T-helper 9 cell (primary cell): Measurements from ENCODE around the gene CCDC172.
"Not testable (repeated sequence)": the region's sequence is repeated elsewhere in the genome, so short reads cannot be mapped to it uniquely, and the experiment has no call there.

Source experiments
- DNase-seq: peaks from one replicate; pipeline ENCODE4 v3.0.0-alpha.2; 2020

Gene CCDC172

DNA sequence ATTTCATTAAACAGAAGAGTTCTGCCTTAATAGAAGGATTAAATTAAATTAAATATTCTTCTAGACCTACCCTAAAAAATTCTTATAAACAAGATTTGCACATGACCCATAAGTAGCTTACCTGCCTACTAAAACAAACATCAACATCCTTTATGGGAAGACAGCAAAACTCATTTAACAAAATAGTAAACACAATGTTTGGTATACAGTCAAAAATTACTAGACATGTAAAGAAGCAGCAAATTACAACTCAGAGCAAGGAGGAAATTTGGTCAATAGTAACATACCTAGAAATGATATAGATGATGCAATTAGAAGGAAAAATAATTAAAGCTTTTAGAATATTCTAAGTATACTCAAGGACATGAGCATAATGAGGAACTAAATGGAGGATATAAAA lies 27.9 kb downstream of the CCDC172 start:
- DNase-seq: no peak

DNA sequence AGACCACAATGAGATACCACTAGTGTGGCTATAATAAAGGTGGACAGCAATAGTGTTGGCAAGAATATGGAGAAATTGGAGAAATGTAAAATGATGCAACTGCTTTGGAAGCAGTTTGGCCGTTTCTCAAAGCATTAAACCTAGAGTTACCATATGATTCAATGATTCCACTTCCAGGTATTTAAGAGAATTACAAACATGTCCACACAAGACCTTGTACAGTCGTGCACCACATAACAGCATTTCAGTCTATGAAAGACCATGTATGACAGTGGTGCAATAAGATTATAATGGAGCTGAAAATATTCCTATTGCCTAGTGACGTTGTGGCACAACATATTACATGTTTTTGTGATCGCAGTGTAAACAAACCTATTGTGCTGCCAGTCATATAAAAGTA lies 29.6 kb downstream of the CCDC172 start:
- DNase-seq: no peak

DNA sequence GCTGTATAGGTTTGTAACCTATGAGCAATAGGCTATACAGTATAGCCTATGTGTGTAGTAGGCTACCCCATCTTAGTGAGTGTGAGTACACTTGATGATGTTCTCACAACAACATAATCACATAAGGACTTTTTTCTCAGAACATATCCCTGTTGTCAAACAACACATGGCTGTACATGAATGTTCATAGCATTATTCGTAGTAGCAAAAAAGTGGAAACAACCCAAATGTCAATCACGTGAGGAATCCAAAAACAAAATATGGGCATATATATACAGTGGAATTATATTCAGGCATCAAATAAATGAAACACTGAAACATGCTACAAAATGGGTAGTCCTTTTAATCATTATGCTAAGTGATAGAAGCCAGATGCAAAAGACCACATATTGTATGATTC lies 31.1 kb downstream of the CCDC172 start:
- DNase-seq: no peak

DNA sequence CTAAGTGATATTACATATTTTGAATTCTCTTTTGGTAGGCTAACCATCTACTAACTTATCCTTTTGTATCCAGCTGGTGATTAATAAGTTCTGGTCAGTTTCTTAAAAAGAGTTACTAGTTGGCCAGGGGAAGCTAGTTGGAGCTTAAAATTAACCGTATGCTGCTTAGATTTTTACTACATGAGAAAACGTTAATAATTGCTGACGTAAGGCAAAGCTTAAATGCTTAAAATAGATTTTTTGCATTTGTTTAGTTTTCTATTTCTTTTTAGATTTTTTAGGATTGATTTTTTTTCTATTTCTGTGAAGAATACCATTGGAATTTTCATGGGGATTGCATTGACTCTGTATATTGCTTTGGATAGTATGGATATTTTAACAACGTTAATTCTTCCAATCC lies 32.6 kb downstream of the CCDC172 start:
- no peak for DNase-seq

DNA sequence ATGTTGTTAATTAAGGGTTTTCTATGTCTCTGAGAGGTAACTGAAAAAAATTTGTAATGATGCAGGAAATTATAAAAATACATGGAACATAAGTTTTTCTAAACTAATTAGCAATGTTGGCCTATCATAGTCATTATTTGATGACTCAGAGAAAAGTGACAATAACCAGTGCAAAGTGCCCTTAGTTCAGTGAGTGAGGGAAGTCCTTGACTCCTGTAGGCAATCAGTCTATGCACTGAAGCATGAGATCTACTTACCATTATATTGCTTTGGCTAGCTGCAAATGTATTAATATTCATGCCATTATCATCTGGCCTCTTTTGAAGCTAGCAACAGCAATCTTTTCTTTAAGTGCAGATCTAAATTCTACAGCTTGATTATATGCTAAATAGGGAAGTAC lies 40.6 kb downstream of the CCDC172 start:
- no peak for DNase-seq

DNA sequence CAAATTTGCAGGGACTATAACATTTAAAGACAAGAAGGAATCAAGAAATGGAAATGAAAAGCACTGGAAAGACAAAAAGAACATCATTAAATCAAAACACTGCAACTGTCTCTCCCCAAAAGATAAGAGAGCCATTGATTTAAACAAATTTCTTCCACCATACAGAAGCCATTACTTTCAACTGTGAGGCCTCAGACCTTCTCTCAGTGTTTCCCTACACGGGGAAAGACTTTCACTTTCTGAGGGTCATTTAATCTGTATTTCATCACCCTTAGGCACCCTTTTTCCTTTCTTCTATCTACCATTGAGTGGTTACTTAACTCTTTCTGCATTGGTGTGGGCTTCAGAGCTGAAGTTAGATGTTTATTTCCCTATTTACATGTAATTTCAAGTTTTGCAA lies 47.5 kb downstream of the CCDC172 start:
- no peak for DNase-seq

DNA sequence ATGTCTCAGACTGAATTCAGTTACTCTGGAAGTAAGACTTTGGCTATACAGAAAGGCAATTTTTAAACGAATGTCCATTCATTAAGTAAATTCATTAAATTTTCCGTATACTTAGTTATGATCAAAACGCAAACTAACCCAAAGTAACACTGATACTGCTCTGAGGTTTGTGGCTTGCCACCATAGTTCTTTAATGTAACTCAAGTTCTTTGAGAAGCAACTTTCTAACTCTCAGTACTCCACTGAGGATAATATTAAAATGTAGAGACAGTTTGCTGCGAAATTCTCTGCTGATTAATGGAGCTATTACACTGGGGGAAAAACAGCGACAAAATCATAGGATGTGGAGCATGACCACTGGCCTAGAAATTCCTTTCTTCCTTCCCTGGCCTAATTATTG lies 58.0 kb downstream of the CCDC172 start:
- DNase-seq: no peak

DNA sequence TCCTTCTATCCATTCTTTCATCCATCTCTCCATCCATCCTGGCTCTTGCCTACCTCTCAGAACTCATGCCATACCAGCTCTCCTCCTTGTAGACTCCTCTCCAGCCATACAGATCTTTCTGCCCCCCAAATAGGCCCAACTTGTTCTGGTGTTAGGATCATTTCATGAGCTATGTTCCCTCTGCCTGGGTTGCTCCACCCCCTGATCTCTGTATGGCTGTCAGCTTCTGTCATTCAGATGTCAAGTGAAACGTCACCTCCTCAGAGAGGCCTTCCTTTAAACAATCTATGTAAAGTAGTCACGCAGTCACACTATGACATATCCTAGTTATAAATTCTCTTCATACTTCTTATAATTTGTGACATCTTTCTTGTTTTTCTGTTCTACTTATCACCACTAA lies 61.1 kb downstream of the CCDC172 start:
- no peak for DNase-seq

DNA sequence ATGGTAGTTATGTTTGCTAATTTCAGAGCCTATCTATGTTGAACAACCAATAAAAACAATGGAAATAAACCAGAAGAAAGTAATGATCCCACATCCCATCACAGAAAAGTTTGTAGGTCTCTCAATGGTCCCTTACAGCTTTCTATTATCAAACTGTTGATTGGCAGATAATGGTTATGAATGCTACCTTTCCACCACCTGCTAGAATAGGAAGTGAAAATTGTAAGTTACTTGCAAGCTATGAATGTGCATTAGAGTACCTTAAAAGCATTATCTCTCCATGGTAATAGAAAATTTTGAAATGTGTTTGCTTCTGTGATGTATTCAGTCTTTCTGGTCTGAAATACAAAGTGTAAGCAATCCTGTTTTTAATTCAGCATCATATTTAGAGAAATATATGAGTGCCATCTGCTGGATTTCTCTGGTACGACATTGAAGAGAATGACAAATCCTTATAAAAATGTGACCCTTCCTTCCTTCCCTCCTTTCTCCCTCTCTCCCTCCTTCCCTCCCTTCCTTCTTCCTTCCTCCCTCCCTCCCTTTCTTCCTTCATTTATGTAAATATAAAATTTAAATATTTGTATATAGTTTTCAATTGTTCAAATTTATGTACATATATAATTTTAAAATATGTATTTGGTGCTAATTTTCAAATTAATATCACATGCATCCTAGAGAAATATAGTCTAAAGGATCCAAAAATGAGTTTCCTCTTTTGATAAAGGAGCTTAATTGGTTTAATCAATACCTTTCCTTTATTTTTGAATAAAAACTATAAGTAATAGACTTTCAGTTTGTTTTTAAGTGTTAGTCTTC lies 62.0 kb downstream of the CCDC172 start:
- no peak for DNase-seq

DNA sequence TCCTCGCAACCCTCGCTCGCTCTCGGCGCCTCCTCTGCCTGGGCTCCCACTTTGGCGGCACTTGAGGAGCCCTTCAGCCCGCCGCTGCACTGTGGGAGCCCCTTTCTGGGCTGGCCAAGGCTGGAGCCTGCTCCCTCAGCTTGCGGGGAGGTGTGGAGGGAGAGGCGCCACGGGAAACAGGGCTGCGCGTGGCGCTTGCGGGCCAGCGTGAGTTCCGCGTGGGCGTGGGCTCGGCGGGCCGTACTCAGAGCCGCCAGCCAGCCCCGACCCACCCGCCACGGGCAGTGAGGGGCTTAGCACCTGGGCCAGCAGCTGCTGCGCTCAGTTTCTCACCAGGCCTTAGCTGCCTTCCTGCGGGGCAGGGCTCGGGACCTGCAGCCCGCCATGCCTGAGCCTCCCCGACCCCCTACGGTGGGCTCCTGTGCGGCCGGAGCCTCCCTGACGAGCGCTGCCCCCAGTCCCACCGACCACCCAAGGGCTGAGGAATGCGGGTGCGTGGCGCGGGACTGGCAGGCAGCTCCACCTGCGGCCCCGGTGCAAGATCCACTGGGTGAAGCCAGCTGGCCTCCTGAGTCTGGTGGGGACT lies 69.1 kb downstream of the CCDC172 start:
- DNase-seq: not testable (repeated sequence)

DNA sequence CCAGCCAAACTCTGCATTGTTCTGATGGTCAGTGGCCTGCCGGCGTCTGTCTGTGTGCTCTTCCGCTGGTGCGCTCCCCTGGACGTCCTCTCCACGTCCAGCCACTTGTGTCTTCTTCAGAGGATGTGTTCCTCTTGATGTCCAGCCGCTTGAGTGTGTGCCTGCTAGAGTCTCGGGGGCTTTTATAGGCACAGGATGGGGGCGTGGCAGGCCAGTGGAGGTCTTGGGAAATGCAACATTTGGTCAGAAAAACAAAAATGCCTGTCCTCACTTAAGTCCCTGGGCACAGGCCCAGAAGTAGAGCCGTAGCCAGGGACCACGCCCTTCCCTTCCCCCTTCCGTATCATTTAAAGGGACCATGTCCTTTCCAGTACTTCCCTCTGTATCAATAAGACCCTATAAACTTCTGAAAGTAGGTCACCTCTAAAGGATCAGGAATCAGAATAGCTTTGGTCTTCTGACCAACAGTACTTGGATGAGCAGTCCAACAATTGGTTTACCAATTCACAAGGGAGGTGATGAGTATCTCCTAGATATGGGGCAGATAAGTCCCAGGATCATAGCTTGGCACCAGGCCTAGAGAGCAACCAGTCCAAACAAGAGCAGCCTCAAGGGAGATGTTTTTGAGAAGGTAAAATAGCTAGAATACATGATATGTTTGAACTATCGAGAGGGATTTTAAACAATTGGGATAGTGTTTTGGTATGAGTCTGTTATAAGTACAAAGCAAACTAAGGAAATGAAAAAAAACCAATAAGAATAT lies 71.2 kb downstream of the CCDC172 start:
- DNase-seq: no peak

DNA sequence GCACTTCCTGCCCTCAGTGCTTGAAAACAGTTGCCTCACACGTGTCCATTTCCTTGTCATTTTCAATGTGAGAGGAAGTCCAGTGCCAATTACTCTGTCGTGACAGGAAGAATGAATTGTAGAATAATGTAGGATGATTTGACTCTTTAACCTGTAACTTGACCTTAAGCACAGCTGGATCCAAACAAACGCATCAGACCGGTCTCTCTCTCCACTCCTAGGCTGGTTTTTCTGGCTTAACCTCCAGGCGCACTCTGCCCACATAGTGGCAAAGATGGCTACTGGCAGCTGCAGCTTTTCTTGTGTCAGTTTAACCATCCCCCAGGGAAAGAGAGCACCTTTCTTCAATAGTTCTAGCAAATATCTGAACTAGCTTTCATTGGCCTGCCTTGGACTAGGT lies 74.0 kb downstream of the CCDC172 start:
- no peak for DNase-seq

DNA sequence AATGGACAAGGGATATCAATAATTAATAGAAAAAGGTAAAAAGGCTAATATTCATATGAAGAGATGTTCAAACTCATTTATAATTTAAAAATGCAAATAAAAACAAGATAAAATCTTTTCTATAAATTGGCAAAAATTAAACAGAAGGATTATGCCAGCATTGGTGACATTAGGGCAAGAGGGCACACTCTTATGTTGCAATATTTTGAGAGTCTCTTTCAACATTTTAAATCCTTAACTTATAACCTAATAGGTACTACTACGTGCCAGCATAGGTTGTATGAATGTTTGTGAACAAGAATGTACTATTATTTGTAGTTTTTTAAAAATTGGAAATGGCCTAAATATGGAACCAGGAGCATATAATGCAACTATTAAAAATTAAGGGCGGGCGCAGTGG lies 78.6 kb downstream of the CCDC172 start:
- DNase-seq: no peak

DNA sequence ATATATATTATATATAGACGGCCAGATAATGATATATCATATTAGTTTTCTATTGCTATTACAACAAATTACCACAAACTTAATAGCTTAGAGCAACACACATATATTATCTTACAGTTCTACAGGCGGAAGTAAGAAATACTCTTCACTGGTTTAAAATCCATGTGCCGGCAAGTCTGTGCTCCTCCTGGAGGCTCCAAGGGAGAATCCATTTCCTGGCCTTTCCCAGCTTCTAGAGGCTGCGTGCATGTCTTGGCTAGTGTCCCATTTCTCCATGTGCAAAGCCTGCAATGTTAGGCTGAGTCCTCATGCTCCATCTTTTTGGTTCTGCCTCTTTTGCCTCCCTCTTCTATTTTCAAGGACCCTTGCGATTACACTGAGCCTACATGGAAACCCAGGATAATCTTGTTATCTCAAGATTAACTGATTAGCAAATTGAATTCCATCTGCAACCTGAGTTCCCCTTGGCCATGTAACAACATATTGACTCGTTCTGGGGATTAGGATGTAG lies 79.5 kb downstream of the CCDC172 start:
- DNase-seq: no peak

DNA sequence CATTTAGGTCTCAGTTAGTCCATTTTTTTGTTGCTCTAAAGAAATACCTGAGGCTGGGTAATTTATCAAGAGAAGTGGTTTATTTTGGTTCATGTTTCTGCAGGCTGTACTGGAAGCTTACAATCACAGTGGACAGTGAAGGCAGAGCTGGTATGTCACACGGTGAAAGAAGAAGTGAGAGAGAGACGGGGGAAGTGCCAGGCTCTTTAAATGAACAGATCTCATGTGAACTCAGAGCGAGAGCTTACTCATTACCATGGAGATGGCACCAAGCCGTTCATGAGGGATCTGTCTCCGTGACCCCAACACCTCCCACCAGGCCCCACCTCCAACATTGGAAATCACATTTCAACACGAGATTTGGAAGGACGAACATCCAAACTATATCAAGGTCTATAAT lies 84.5 kb downstream of the CCDC172 start:
- DNase-seq: no peak

DNA sequence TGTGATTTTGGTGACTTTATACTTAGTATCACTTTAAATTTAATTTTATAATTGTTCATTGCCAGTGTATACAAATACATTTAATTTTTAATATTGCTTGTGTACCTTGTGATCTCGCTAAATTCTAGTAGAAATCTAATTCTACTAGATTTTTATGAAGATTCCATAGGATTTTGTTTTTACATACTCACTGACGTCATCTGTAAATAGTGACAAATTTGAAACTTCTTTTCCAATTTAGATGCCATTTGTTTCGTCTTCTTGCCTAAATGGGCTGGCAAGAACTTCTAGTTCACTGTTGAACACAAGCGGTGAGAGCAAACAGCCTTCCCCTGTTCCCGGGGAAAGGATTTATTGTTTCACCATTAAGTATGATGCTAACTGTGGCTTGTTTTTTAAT lies 86.1 kb downstream of the CCDC172 start:
- DNase-seq: no peak

DNA sequence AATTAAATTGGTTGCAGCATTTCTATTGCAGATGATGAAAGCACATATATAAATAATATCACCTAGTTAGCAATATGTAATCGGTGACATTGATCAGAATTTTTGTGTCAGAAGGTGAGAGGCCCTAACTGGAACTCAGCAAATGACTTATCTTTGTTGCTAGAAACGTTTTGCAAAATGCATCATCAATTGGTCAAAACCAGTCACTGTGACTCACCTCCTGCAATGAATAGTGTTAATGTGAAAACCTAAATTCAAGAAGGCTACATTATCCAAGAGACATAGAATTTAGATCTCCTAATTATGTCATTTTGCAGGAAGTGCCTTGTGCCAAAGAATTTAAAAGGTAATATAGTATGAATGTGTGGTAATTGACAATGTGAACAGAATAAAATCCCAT lies 93.6 kb downstream of the CCDC172 start:
- DNase-seq: no peak

DNA sequence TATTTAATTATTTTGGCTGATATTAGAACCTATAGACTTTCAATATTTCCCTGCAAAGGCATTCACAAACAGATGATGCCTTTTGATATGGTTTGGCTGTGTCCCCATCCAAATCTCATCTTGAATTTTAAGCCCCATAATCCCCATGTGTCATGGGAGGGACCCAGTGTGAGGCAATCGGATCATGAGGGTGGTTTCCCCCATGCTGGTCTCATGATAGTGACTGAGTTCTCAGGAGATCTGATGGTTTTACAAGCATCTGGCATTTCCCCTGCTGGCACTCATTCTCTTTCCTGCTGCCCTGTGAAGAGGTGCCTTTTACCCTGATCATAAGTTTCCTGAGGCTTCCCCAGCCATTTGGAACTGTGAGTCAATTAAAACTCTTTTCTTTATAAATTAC lies 94.1 kb downstream of the CCDC172 start:
- no peak for DNase-seq

DNA sequence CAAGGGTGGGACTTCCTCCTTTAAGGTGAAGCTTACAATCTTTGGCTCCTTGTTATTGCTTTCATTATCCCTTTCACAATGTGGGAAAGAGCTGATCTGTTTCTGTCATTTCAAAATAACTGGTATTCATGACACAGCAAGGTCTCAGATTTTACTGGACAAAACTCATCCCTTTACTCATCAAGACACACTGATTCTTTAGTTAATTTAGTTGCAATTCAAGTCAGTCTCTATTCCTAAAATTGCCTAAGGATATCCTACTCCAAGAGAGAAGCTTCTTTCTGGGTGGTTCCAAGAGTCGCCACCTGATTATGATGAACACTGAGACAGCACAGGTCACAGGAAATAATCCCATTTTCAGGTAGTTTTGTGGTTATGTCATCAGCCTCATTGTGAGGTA lies 97.6 kb downstream of the CCDC172 start:
- no peak for DNase-seq

DNA sequence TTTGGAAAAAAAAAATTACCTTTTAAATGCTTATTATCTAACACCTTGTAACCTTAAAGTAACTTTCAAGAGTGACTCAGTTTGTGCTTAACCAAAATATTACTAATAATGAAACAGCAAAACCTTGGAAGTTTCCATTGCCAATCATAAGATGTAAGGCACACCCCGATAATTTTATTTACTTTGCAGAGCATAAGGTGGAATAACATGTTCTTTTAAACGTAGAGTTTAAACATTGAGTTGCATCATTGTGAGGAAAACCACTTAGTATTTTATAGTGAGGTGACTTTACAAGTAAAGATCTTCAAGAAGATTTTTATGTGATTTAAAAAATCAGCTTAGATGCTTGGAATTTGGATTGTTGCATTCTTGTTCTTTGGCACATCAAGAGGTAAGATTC lies 103.4 kb downstream of the CCDC172 start, which contains the start of gene PNLIPRP3:
Gene PNLIPRP3 (plus strand): TSS at position 177 of the 400 bp plus-strand sequence. CDS start 166 bp downstream, at position 343.
- no peak for DNase-seq

DNA sequence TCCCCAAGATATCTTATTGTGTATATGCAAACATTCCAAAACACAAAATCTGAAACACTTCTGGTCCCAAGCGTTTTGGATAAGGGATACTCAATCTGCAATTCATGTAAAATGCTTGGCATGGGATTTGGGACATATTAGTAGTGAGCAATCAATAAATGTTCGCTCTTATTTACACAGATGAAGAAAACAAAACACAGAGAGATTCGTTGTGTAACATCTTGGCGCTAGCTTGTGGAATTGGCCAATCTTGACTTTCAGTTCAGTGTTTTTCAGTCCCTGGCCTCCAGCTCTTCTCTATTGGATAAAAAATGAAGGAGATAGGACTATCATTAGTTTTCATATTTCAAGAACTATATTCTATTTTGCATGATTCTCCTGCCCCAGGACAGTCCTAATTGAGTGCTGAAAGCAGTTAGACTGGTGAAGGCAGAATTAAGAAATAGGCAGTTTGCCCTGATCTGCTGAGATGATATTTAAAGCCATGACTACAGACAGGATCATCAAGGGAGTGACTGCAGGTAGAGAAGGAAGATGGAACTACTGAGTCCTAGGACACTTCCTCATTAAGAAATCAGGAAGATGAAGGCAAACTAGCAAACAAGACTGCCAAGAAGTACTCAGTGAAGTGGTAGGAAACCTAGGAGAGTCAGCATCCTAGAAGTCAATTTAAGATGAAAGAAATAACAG lies 105.2 kb downstream of the CCDC172 start:
- DNase-seq: no peak
